Measurements from ENCODE around the gene LRP8. TPM values are rescaled to one million over a fixed set of nuclear protein-coding genes. Genes with fewer than 3 reads are reported as not detected.

LRP8 gene
- total and polyA plus RNA-seq, 9 of the 15 experiments (the other 6 are each of a cell fraction or from before 2014, with no cell fraction given), result 7.1 to 56.1 (median 31.3) TPM

DNA sequence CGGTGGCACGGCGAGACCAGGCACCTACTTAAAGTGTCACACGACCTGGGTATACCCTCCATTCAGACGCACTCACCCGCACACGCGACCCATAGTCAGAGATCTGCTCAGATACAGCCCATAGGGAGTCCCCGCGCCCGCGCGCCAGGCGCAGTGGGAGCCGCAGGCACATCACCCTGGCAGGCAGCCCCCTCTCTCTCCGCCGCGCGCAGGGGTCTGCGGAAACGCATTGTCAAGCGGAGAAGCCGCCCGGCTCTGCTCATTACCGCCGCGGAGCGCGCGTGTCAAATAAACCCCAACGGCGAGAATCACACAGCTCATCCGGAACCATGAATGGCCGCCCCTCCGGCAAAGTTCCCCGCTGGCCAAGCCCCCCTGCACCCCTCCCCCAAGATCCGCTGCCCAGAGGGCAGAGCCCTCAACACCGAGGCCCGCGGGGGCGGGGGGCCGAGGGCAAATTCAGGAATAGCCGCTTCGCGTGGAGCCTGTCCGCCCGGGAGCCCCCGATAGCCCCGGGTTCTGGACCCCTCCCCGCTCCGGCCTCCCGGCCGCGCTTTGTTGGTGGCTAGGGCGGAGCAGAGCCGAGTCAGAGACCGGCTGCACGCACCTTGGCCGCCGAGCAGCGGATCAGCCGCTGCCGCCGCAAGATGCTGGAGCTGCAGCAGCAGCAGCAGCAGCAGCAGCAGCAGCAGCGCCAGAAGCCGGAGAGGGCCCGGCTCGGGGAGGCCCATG, 522 bp downstream of the LRP8 start:
- H2AFZ ChIP-seq (ENCODE audit: low read depth, low read length), result peak overlapping the region; percentile 73
- TF ChIP-seq U2AF2 (optimal IDR thresholded peaks at IDR 0.05; ENCODE audit: low read depth, low read length), result no peak
- no peak for TF ChIP-seq HDAC3 (IDR thresholded peaks at IDR 0.05; ENCODE audit: borderline replicate concordance, partially characterized antibody)
- TF ChIP-seq ZNF3 (CRISPR knock-in tag; IDR thresholded peaks at IDR 0.05), result no peak
- TF ChIP-seq CREB1 (IDR thresholded peaks at IDR 0.05), result 0 out of 2 replicates have a peak, but pooled peaks have one; percentile 7
- TF ChIP-seq CREB1 (CRISPR knock-in tag; IDR thresholded peaks at IDR 0.05), result 0 out of 2 replicates have a peak, but pooled peaks have one; percentile 10
- TF ChIP-seq MYC (IDR thresholded peaks at IDR 0.05; ENCODE audit: low read depth, low read length), result 0 out of 2 replicates have a peak, but pooled peaks have one; percentile 1
- TF ChIP-seq MYC (CRISPR knock-in tag; IDR thresholded peaks at IDR 0.05; ENCODE audit: borderline replicate concordance, low read depth), result 0 out of 2 replicates have a peak, but pooled peaks have one; percentile 23
- no peak for TF ChIP-seq FOS (IDR thresholded peaks at IDR 0.05; ENCODE audit: extremely low read depth, insufficient read length)
- peak; percentile 26 for TF ChIP-seq TAF9B (IDR thresholded peaks at IDR 0.05; ENCODE audit: partially characterized antibody)
- no peak for TF ChIP-seq FOXJ3 (CRISPR knock-in tag; IDR thresholded peaks at IDR 0.05)
- TF ChIP-seq, protein P1, sequence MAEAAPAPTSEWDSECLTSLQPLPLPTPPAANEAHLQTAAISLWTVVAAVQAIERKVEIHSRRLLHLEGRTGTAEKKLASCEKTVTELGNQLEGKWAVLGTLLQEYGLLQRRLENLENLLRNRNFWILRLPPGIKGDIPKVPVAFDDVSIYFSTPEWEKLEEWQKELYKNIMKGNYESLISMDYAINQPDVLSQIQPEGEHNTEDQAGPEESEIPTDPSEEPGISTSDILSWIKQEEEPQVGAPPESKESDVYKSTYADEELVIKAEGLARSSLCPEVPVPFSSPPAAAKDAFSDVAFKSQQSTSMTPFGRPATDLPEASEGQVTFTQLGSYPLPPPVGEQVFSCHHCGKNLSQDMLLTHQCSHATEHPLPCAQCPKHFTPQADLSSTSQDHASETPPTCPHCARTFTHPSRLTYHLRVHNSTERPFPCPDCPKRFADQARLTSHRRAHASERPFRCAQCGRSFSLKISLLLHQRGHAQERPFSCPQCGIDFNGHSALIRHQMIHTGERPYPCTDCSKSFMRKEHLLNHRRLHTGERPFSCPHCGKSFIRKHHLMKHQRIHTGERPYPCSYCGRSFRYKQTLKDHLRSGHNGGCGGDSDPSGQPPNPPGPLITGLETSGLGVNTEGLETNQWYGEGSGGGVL (CRISPR knock-in tag; IDR thresholded peaks at IDR 0.05), result no peak
- peak; percentile 57 for TF ChIP-seq EGR1 (conservative IDR thresholded peaks at IDR 0.05)
- no peak for TF ChIP-seq PTRF (tag; IDR thresholded peaks at IDR 0.05)
- peak in 1 of 2 experiments; percentile 12; a peak in 1 of 4 replicates for TF ChIP-seq SIN3A (IDR thresholded peaks at IDR 0.05; ENCODE audit: borderline replicate concordance in 2 of 2, control insufficient read depth in 1 of 2, low read depth in 2 of 2, low read length in 2 of 2)
- TF ChIP-seq ZNF384 (IDR thresholded peaks at IDR 0.05; ENCODE audit: low read depth, low read length), result no peak
- no peak for TF ChIP-seq CBX5 (IDR thresholded peaks at IDR 0.05; ENCODE audit: borderline replicate concordance, low read depth)
- no peak for TF ChIP-seq ZNF224 (CRISPR knock-in tag; IDR thresholded peaks at IDR 0.05)
- TF ChIP-seq ARID1B (IDR thresholded peaks at IDR 0.05), result 0 out of 2 replicates have a peak, but pooled peaks have one; percentile 20
- TF ChIP-seq DACH1 (IDR thresholded peaks at IDR 0.05; ENCODE audit: partially characterized antibody), result no peak
- no peak for TF ChIP-seq SP2 (IDR thresholded peaks at IDR 0.05; ENCODE audit: extremely low read depth, low read depth, low read length, poor library complexity, severe bottlenecking)
- peak; percentile 16; the same call in 1 of the 2 replicates for TF ChIP-seq POLR2AphosphoS2 (IDR thresholded peaks at IDR 0.05; ENCODE audit: low read length)
- no peak for TF ChIP-seq MBD2 (IDR thresholded peaks at IDR 0.05; ENCODE audit: borderline replicate concordance, low read depth)

More for the DNA sequence above, 522 bp downstream of the LRP8 start:
- BruUV-seq (replicated peaks), result no TSS peak
- Histone ChIP-seq H3K36me3 (ENCODE audit: control insufficient read depth, insufficient read depth, low read length) (peaks cover 33% of the 10 kb centered on the region), H3K79me2 (ENCODE audit: control insufficient read depth, insufficient read depth, low read length) (peaks cover 49% of the 10 kb centered on the region), H3K4me2 (ENCODE audit: insufficient read depth, low read length) (peak overlapping the region; percentile 94), H3K4me3 (peak overlapping the region; percentile 86), H3K27ac (ENCODE audit: extremely low read depth, low read depth, low read length) (peak overlapping the region; percentile 92), H3K27me3 (ENCODE audit: control insufficient read depth in 2 of 2, insufficient read depth in 2 of 2, low read length in 2 of 2) (peaks cover 2 to 14% of the 10 kb centered on the region in 2 experiments; a peak in 1 of 5 replicates), H4K20me1 (replicated peaks; ENCODE audit: control insufficient read depth, insufficient read depth, low read length) (peaks cover 13% of the 10 kb centered on the region; the same call in 1 of the 2 replicates), H3K9me1 (ENCODE audit: control insufficient read depth, insufficient read depth, low read length) (no peaks in the 10 kb centered on the region), H3K4me1 (replicated peaks in 1 of 2; ENCODE audit: control insufficient read depth in 2 of 2, insufficient read depth in 2 of 2, low read length in 2 of 2) (peaks cover 14 to 42% of the 10 kb centered on the region in 2 experiments), H3K9ac (ENCODE audit: insufficient read depth in 1 of 2, low read depth in 2 of 2, low read length in 2 of 2) (peak overlapping the region; percentile 90 to 99), H3K9me3 (replicated peaks; ENCODE audit: control insufficient read depth, insufficient read depth, low read depth, low read length) (no peaks in the 10 kb centered on the region)
- in situ Hi-C loops (cut with MboI), result no loop called here
- DNase-seq (ENCODE audit: extremely low read depth in 1 of 4, low spot score in 3 of 4) (peak; percentile 48 to 62 (median 61)), ATAC-seq (peak; percentile 18), FAIRE-seq (no peak)
- POLR2A ChIA-PET, result interaction anchor here (1.0 to 3.3 kb wide), 4 partner anchors 10 to 40 kb away, joined by 3 to 18 read pairs (median 6); no protein-coding TSS in a partner anchor
- CTCF ChIA-PET (ENCODE audit: low intra/inter-chr PET ratio), result interaction anchor here (0.7 kb wide), 1 partner anchor 10 kb away, joined by 5 read pairs; no protein-coding TSS in a partner anchor
- intact Hi-C loops (cut with micrococcal nuclease), result loop anchor here (2.0 to 5.0 kb wide), 3 partner anchors 35 to 65 kb away; no protein-coding TSS in a partner anchor
- 1% methylated on average over 47 of the region's 68 CpGs for WGBS (ENCODE audit: insufficient coverage, low coverage, missing lambda C conversion rate)

All from K562 (cell line).